ENCODE measurements around the gene VWA3A.

GRCh38 chr16:22050963-22051362 is 41.4 kb upstream of the VWA3A start:
- TF ChIP-seq, protein P1, sequence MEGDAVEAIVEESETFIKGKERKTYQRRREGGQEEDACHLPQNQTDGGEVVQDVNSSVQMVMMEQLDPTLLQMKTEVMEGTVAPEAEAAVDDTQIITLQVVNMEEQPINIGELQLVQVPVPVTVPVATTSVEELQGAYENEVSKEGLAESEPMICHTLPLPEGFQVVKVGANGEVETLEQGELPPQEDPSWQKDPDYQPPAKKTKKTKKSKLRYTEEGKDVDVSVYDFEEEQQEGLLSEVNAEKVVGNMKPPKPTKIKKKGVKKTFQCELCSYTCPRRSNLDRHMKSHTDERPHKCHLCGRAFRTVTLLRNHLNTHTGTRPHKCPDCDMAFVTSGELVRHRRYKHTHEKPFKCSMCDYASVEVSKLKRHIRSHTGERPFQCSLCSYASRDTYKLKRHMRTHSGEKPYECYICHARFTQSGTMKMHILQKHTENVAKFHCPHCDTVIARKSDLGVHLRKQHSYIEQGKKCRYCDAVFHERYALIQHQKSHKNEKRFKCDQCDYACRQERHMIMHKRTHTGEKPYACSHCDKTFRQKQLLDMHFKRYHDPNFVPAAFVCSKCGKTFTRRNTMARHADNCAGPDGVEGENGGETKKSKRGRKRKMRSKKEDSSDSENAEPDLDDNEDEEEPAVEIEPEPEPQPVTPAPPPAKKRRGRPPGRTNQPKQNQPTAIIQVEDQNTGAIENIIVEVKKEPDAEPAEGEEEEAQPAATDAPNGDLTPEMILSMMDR (IDR thresholded peaks at IDR 0.05) = no peak
- no peak for TF ChIP-seq POLR2AphosphoS5 (IDR thresholded peaks at IDR 0.05)

Measured in stomach (tissue), 4 donors.